Neural progenitor cell (in vitro differentiated cells): ENCODE data around the gene OCA2. TPM values are rescaled to one million over a fixed set of nuclear protein-coding genes. Genes with fewer than 3 reads are reported as not detected.

Experiments
- DNase-seq: peaks from one replicate; pipeline ENCODE4 v3.0.0-alpha.2; 2016; ENCODE audit warnings: low spot score
- H2AFZ ChIP-seq: fragments of 200-600 bp; sonication (generic); replicated peaks from 2 replicates; pipeline ENCODE4 v1.6.1; 2016; ENCODE audit warnings: antibody characterized with exemption
- H3F3A ChIP-seq: fragments of 200-600 bp; sonication (generic); 2 replicates; pipeline ENCODE4 v1.6.1; 2016; ENCODE audit warnings: antibody characterized with exemption, low read depth
- H3K27ac ChIP-seq: fragments of 200-600 bp; sonication (generic); 2 replicates; pipeline ENCODE4 v1.5.1; 2016; ENCODE audit warnings: mild to moderate bottlenecking
- H3K27me3 ChIP-seq: fragments of 200-600 bp; sonication (generic); 2 replicates; pipeline ENCODE4 v1.6.1; 2016; ENCODE audit warnings: mild to moderate bottlenecking, moderate library complexity
- H3K36me3 ChIP-seq: fragments of 200-600 bp; sonication (generic); 2 replicates; pipeline ENCODE4 v1.5.1; 2016
- H3K4me1 ChIP-seq: fragments of 200-600 bp; sonication (generic); 2 replicates; pipeline ENCODE4 v1.6.1; 2016; ENCODE audit warnings: mixed run types
- H3K4me2 ChIP-seq: fragments of 200-600 bp; sonication (generic); 2 replicates; pipeline ENCODE4 v1.6.1; 2016
- H3K4me3 ChIP-seq: fragments of 200-600 bp; sonication (generic); 2 replicates; pipeline ENCODE4 v1.5.1; 2016
- H3K79me2 ChIP-seq: fragments of 200-600 bp; sonication (generic); 2 replicates; pipeline ENCODE4 v1.6.1; 2016; ENCODE audit warnings: low read depth
- H3K9ac ChIP-seq: fragments of 200-600 bp; sonication (generic); 2 replicates; pipeline ENCODE4 v1.6.1; 2016
- H3K9me3 ChIP-seq: fragments of 200-600 bp; sonication (generic); 2 replicates; pipeline ENCODE4 v1.5.1; 2016; ENCODE audit warnings: low read depth
- H4K20me1 ChIP-seq: fragments of 200-600 bp; sonication (generic); 2 replicates; pipeline ENCODE4 v1.6.1; 2016; ENCODE audit warnings: low read depth
- H3K27ac Mint-ChIP-seq: 3 replicates; pipeline ENCODE4 v1.8.0; 2021; ENCODE audit warnings: mixed read lengths
- H3K27me3 Mint-ChIP-seq: 2 replicates; pipeline ENCODE4 v1.8.0; 2022; ENCODE audit warnings: low read depth, mild to moderate bottlenecking, inconsistent platforms, moderate library complexity, mixed read lengths; ENCODE audit not compliant: insufficient read depth
- H3K36me3 Mint-ChIP-seq: 3 replicates; pipeline ENCODE4 v1.8.0; 2021; ENCODE audit warnings: mixed read lengths
- H3K4me1 Mint-ChIP-seq: 3 replicates; pipeline ENCODE4 v1.8.0; 2021; ENCODE audit warnings: mixed read lengths
- H3K4me3 Mint-ChIP-seq: 3 replicates; pipeline ENCODE4 v1.8.0; 2021; ENCODE audit warnings: mild to moderate bottlenecking, moderate library complexity, mixed read lengths
- H3K9me3 Mint-ChIP-seq: 3 replicates; pipeline ENCODE4 v1.8.0; 2020; ENCODE audit warnings: mixed read lengths
- EZH2 ChIP-seq: fragments of 200-600 bp; sonication (generic); IDR thresholded peaks from 2 replicates; pipeline ENCODE4 v1.6.1; 2017; ENCODE audit warnings: antibody characterized with exemption, mild to moderate bottlenecking, moderate library complexity
- EZH2phosphoT487 ChIP-seq: fragments of 200-600 bp; sonication (generic); IDR thresholded peaks from 2 replicates; pipeline ENCODE4 v1.6.1; 2017; ENCODE audit warnings: antibody characterized with exemption
- total RNA-seq: library from RNA; depleted of rRNA; stranded (reverse); fragments of >200 nt; gene quantifications from 2 replicates; pipeline ENCODE4 v1.2.3, GENCODE V29; 2015; ENCODE audit warnings: low replicate concordance
- TF ChIP-seq, protein P1 (sequence below): fragments of 200-600 bp; sonication (generic); IDR thresholded peaks from 2 replicates; pipeline ENCODE4 v1.5.1; 2017; ENCODE audit warnings: antibody characterized with exemption, mild to moderate bottlenecking

Gene OCA2
- total RNA-seq, 1 donor from 2014 or later = 1.0 TPM

DNA sequence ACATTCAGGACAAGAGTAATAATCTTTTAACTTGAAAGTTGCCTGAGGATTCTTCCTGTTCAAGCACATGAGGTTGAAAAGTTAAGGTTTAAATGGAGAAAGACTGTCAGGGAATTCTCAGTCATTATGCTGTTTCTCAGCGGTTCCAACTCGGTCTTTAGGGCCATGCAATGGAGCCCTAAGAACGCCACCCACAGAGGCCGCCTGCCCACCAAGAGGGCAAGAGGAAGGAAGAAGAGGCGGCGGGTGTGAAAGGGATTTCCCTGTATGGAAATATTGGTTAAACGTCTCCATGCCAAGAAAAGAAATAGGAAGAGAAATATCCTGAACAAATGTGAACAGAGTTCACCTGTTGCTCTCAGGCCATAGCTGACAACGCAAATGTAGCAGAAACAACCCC is 234.4 kb downstream of the OCA2 start:
- H3F3A ChIP-seq = no peaks in the 10 kb centered on the region
- no peaks in the 10 kb centered on the region for H3K27me3 ChIP-seq
- H3K9ac ChIP-seq = no peak overlapping the region
- H3K9me3 Mint-ChIP-seq = peaks cover 15% of the 10 kb centered on the region
- H3K4me2 ChIP-seq = no peak overlapping the region
- H3K27ac Mint-ChIP-seq = peak overlapping the region; percentile 10
- H3K79me2 ChIP-seq = no peaks in the 10 kb centered on the region
- no peaks in the 10 kb centered on the region for H4K20me1 ChIP-seq
- H3K36me3 ChIP-seq = no peaks in the 10 kb centered on the region
- no peaks in the 10 kb centered on the region for H3K4me1 Mint-ChIP-seq
- H3K9me3 ChIP-seq = no peaks in the 10 kb centered on the region
- peaks cover 4% of the 10 kb centered on the region for H3K36me3 Mint-ChIP-seq
- no peak for DNase-seq
- no peak overlapping the region for H2AFZ ChIP-seq
- H3K4me3 ChIP-seq = no peak overlapping the region
- H3K4me1 ChIP-seq = no peaks in the 10 kb centered on the region
- no peak for TF ChIP-seq EZH2
- TF ChIP-seq, protein P1, sequence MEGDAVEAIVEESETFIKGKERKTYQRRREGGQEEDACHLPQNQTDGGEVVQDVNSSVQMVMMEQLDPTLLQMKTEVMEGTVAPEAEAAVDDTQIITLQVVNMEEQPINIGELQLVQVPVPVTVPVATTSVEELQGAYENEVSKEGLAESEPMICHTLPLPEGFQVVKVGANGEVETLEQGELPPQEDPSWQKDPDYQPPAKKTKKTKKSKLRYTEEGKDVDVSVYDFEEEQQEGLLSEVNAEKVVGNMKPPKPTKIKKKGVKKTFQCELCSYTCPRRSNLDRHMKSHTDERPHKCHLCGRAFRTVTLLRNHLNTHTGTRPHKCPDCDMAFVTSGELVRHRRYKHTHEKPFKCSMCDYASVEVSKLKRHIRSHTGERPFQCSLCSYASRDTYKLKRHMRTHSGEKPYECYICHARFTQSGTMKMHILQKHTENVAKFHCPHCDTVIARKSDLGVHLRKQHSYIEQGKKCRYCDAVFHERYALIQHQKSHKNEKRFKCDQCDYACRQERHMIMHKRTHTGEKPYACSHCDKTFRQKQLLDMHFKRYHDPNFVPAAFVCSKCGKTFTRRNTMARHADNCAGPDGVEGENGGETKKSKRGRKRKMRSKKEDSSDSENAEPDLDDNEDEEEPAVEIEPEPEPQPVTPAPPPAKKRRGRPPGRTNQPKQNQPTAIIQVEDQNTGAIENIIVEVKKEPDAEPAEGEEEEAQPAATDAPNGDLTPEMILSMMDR = no peak
- no peak for TF ChIP-seq EZH2phosphoT487
- no peak overlapping the region for H3K27ac ChIP-seq
- H3K4me3 Mint-ChIP-seq = no peak overlapping the region
- H3K27me3 Mint-ChIP-seq = peaks cover 11% of the 10 kb centered on the region

DNA sequence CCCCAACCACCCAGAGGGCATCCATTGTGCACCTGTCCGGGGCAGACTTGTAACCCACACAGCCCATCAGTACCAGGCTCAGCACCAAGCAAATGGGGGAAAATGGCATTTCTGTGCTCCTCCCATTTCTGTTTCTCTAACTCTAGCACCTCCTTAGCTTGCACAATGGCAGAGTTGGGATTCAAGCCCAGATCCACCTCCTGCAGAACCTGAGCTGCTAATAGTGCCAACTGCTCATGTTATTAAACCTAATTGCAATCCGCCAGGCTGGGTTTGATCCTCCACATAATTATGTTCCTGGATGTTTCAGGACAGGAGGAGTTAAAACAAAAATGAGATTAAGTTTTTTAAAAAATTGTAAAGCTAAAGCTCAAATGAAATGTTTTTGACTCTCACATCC is 235.0 kb downstream of the OCA2 start:
- no peak overlapping the region for H3K4me3 Mint-ChIP-seq
- Histone ChIP-seq H3K4me2 (no peak overlapping the region), H3K79me2 (no peaks in the 10 kb centered on the region), H4K20me1 (no peaks in the 10 kb centered on the region), H3F3A (no peaks in the 10 kb centered on the region), H3K27ac (no peak overlapping the region), H3K4me3 (no peak overlapping the region), H3K9me3 (no peaks in the 10 kb centered on the region), H3K9ac (no peak overlapping the region), H3K4me1 (no peaks in the 10 kb centered on the region), H2AFZ (no peak overlapping the region), H3K27me3 (no peaks in the 10 kb centered on the region), H3K36me3 (no peaks in the 10 kb centered on the region)
- H3K27me3 Mint-ChIP-seq = peaks cover 8% of the 10 kb centered on the region
- H3K9me3 Mint-ChIP-seq = peaks cover 19% of the 10 kb centered on the region
- no peak overlapping the region for H3K27ac Mint-ChIP-seq
- TF ChIP-seq EZH2 (no peak), EZH2phosphoT487 (no peak)
- TF ChIP-seq, protein P1 = no peak
- DNase-seq = no peak
- peaks cover 4% of the 10 kb centered on the region for H3K36me3 Mint-ChIP-seq
- no peaks in the 10 kb centered on the region for H3K4me1 Mint-ChIP-seq

DNA sequence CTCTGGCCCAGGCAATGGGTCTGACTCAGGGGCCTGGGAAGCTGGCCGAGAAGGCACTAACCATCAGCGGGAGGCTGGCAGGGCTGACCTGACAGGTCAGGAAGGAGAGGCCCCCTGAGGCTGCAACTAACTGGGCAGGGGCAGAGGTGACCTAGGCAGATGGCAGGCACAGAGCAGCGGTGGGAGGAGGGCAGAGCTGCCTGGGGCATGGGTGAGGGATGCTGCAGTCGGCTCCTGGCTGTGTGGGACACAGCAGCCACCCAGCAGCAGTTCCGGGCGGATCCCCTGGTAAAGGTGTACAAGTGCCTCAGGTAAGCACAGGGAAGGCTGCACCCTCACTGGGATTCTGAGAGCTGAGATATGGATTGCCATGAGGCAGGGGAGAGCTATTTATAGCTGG is 236.1 kb downstream of the OCA2 start:
- no peak overlapping the region for H3K9ac ChIP-seq
- peaks cover 19% of the 10 kb centered on the region for H3K9me3 Mint-ChIP-seq
- no peak overlapping the region for H3K4me2 ChIP-seq
- H3K36me3 ChIP-seq = no peaks in the 10 kb centered on the region
- H3K79me2 ChIP-seq = no peaks in the 10 kb centered on the region
- H3K4me3 Mint-ChIP-seq = no peak overlapping the region
- peaks cover 4% of the 10 kb centered on the region for H3K9me3 ChIP-seq
- H3K4me1 Mint-ChIP-seq = no peaks in the 10 kb centered on the region
- TF ChIP-seq, protein P1 = no peak
- TF ChIP-seq EZH2phosphoT487 = no peak
- no peak for TF ChIP-seq EZH2
- no peaks in the 10 kb centered on the region for H4K20me1 ChIP-seq
- H3K4me3 ChIP-seq = no peak overlapping the region
- no peak overlapping the region for H2AFZ ChIP-seq
- no peaks in the 10 kb centered on the region for H3K27me3 ChIP-seq
- H3K27ac Mint-ChIP-seq = no peak overlapping the region
- no peaks in the 10 kb centered on the region for H3K4me1 ChIP-seq
- H3F3A ChIP-seq = no peaks in the 10 kb centered on the region
- no peak overlapping the region for H3K27ac ChIP-seq
- peaks cover 8% of the 10 kb centered on the region for H3K27me3 Mint-ChIP-seq
- no peak for DNase-seq
- H3K36me3 Mint-ChIP-seq = peaks cover 4% of the 10 kb centered on the region
